GM18517 (cell line): ENCODE data around the gene ARID3C.

Experiments used
- ATAC-seq: cut with Tn5 transposase; IDR thresholded peaks from one replicate; pipeline ENCODE4 v1.9.1; 2021; ENCODE audit warnings: mild to moderate bottlenecking, moderate library complexity; ENCODE audit not compliant: unreplicated experiment

The ARID3C gene

DNA sequence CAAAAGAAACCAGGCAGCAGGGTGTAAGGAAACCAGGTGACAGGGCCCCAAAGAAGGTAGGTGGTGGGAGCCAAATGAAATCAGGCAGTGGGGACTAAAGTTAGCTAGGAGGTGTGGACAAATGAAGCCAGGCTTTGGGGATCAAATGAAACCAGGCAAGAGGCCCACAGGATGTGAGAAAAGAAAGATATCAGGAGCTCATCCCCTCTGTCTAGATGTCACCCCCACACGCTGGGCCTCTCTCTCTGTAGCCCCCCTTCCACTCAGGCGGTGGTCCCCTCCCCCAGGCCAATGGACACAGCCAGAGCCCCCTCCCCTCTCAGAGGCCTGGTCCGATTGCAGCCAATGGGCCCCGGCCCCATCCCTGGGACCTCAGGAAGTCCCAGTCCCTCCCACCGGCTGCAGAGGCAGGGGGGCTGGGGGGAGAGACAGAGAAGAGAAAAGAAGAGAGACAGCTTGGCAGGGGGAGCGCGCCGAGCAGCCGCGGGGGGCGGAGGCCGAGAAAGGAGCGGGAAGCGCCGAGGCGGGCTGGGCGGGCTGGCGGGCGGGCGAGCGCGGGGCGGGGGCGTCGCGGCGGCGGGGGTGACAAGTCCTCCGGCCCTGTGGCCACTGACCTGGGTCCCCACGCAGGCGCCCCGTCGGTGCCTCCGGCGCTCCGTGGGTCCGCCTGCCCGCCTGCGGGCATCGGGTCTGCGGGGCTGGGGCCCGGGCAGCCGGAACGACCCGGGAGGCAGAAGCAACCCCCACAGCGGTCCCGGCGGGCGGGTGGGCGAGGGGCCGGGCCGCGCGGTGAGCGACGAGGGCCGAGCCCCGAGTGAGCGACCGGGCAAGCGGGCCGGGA is 51.2 kb downstream of the ARID3C start:
- no peak for ATAC-seq

- ATAC-seq = no peak
Measured at GRCh38 chr9:34576597-34577399, 52.1 kb downstream of the ARID3C start.

DNA sequence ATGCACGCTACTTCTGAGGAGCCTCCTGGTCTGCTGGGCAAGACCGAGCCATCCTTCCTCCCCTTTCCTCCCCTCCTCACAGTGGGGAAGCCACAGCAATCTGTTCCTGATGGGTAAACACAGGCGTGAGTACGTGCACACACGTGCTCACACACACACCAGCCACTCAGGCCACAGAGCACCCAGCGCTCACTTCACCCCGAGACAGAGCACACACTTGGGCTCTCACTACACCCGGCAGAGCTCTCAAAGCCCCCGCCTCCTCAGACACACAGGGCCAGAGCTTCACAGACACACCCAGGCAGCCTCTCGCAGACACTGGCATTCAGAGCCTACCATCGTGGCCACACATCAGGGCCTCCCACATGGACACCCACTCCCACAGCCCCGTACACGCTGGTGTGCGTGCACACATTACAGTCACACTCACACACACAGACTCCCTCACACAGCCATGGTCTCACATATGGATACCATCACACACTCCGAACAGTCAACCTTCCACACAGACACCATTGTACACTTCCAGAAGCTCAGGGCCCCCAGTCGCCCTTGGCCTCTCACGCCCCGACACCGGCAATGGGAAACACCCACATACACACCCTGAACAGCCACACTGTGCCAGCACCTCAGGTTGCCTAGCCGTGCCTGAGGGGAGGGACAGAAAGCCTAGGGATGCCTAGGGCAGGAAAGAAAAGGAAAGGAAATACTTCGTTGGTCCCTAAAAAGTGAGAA is 52.8 kb downstream of the ARID3C start:
- no peak for ATAC-seq

- no peak for ATAC-seq
Measured at GRCh38 chr9:34575241-34575640, 53.6 kb downstream of the ARID3C start.

DNA sequence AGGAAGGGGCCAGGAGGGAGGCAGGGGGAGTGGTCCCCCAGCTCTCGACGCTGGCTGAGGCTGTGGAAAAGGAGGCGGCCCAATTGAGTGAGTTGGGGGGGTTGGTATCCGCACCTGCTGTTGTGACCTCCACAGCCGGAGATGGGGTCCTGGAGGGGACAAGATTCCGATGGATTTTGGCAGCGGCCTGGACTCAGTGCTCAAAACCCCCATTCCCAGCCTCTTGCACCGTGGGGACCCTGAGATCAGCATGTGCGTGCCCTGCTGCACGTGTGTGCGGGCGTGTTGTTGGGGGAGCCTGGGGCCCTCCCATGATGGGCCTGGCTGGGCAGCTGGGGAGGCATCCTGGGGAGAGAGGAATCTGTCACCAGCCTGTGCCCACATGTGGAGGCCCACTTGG is 54.3 kb downstream of the ARID3C start:
- no peak for ATAC-seq

GRCh38 chr9:34573599-34574325 is 55.1 kb downstream of the ARID3C start:
- ATAC-seq = no peak

GRCh38 chr9:34572628-34573027 is 56.2 kb downstream of the ARID3C start:
- no peak for ATAC-seq

DNA sequence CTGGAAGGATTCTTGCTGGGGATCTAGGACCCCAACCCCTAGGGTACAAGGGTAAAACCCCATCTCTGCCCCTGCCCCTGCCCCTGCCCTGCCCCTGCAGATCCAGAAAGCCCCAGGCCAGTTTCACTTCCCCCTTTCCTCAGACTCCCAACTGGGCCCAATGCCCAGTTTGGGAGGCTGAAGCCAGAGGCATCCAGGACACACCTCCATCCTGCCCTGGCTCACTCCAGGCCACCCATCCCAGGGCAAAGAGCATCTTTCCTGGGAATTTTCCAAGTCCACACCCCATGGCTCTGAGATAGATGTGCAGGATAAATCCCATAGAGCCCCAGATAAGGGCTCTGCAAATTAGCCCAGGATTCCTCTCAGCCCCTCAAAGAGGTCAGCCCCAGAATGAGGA is 56.8 kb downstream of the ARID3C start:
- no peak for ATAC-seq

DNA sequence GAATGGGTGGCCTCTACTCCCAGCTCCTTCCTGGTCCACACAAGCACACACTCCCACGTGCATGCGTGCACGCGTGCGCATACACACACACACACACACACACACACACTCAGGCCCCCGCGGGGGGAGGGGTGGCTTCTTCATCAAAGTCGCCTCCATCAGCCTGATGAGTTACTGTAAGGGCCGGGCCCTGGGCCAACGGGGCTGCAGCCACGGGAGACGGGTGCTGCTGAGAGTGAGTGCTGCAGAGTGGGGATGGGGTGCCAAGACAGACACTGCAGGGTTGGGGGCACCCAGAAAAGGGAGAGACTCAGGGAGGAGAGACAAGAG is 57.4 kb downstream of the ARID3C start:
- no peak for ATAC-seq
